ENCODE results near the gene HSP90B1.
A peak's percentile ranks its signal among the peaks of the same experiment; 100 is the strongest.

HSP90B1 gene

GRCh38 chr12:103969391-103969790 lies 39.2 kb downstream of the HSP90B1 start:
- FAIRE-seq (no peak), DNase-seq (ENCODE audit: low spot score) (peak; percentile 9)

- no peak for DNase-seq (ENCODE audit: low spot score)
- no peak for FAIRE-seq
These were observed 43.7 kb downstream of the HSP90B1 start for GRCh38 chr12:103973909-103974308.

DNA sequence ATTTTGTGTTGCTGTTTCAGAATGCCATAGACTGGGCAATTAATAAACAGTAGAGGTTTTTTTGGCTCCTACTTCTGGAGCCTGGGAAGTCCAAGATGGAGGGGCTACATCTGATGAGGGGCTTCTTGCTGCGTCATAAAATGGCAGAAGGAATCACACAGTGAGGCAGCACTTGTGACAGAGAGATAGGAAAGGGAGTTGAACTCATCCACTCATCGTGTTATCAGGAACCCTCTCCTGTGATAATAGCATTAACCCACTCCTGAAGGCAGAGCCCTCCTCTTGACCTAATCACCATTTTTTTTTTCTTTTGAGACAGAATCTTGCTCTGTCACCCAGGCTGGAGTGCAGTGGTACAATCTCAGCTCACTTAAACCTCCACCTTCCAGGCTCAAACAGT lies 45.2 kb downstream of the HSP90B1 start:
- no peak for FAIRE-seq
- DNase-seq (ENCODE audit: low spot score), result no peak

GRCh38 chr12:103978384-103978982 lies 48.3 kb downstream of the HSP90B1 start:
- FAIRE-seq (no peak), DNase-seq (ENCODE audit: low spot score) (no peak)

- no peak for DNase-seq (ENCODE audit: low spot score)
- FAIRE-seq, result no peak
These were observed 56.6 kb downstream of the HSP90B1 start for GRCh38 chr12:103986829-103987228.

GRCh38 chr12:103994235-103994634 lies 64.0 kb downstream of the HSP90B1 start:
- FAIRE-seq (no peak), DNase-seq (ENCODE audit: low spot score) (no peak)

DNA sequence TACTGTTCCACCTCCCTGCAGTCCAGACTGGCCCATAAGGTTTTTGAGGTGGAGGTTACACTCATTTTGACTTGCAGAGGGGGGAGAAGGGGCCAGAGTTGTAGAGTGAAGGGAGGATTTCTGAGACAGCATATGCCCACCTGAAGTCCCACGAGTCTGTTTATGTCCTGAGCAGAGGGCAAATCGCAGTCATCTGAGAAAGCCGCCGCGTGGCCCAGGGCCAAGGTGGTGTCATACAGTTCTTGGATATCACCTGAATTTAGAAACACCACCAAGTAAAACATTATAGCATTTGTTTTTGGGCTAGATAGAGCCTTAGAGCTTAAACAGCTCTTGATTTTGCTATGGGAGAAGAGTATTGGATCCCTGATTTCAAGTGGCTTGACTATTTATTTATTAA lies 66.4 kb downstream of the HSP90B1 start:
- DNase-seq (ENCODE audit: low spot score) (no peak), FAIRE-seq (no peak)

- no peak for DNase-seq (ENCODE audit: low spot score)
- no peak for FAIRE-seq
These were observed 67.2 kb downstream of the HSP90B1 start for GRCh38 chr12:103997286-103997900.
